Neutrophil (primary cell): ENCODE results near the gene UBE2D2.

ENCODE experiments used
- H3K27ac ChIP-seq: fragments of 200-600 bp; sonication (generic); 2 replicates; pipeline ENCODE4 v1.5.1; 2016; ENCODE audit warnings: mild to moderate bottlenecking, moderate library complexity
- H3K27me3 ChIP-seq: fragments of 200-600 bp; sonication (generic); 2 replicates; pipeline ENCODE4 v1.6.0; 2016; ENCODE audit warnings: mild to moderate bottlenecking
- H3K36me3 ChIP-seq: fragments of 200-600 bp; sonication (generic); 2 replicates; pipeline ENCODE4 v1.5.1; 2017
- H3K4me1 ChIP-seq, 2 experiments: fragments of 200-600 bp in 1 of 2; sonication (generic) in 1 of 2; 1 replicate in 1 of 2; 2 replicates in 1 of 2; pipeline versions ENCODE4 v1.5.1 to v1.6.1; 2013 to 2016; ENCODE audit warnings: low read depth in 1 of 2, low read length in 1 of 2, mild to moderate bottlenecking in 1 of 2, moderate library complexity in 1 of 2; ENCODE audit not compliant: control insufficient read depth in 1 of 2, insufficient read depth in 1 of 2
- H3K4me3 ChIP-seq, 2 experiments: fragments of 200-600 bp in 1 of 2; sonication (generic) in 1 of 2; 1 replicate in 1 of 2; 2 replicates in 1 of 2; pipeline ENCODE4 v1.5.1; 2013 to 2016; ENCODE audit warnings: low read depth in 1 of 2, low read length in 1 of 2, mild to moderate bottlenecking in 1 of 2, moderate library complexity in 1 of 2
- H3K9me3 ChIP-seq: fragments of 200-600 bp; sonication (generic); 2 replicates; pipeline ENCODE4 v1.5.1; 2016
- CTCF ChIP-seq: fragments of 200-600 bp; sonication (generic); IDR thresholded peaks from 2 replicates; pipeline ENCODE4 v1.5.1; 2016; ENCODE audit warnings: antibody characterized with exemption

UBE2D2 gene

DNA sequence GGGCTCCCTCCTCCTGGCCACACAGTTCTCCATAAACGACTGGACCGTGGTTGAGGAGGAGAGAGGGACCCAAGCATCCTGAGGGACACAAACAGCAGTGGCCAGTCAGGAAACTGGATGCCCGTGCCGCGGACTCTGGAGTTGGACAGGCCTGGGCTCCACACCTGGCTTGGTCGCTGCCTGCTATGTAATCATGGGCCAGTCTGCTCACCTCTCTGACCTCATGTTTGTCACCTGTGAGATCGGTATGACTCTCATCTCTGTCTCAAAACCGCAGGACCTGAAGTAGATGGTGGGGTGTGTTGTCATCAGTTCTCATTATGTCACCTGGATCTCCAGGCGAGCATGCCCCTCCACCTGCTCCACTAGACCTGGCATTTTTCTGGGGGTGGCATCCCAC lies 101.5 kb downstream of the UBE2D2 start:
- H3K36me3 ChIP-seq: no peaks in the 10 kb centered on the region
- H3K9me3 ChIP-seq: no peaks in the 10 kb centered on the region
- TF ChIP-seq CTCF: no peak
- H3K27me3 ChIP-seq: peaks cover 92% of the 10 kb centered on the region
- H3K4me1 ChIP-seq: peaks cover 11 to 14% of the 10 kb centered on the region in 2 experiments
- no peak overlapping the region for H3K27ac ChIP-seq
- no peak overlapping the region for H3K4me3 ChIP-seq

DNA sequence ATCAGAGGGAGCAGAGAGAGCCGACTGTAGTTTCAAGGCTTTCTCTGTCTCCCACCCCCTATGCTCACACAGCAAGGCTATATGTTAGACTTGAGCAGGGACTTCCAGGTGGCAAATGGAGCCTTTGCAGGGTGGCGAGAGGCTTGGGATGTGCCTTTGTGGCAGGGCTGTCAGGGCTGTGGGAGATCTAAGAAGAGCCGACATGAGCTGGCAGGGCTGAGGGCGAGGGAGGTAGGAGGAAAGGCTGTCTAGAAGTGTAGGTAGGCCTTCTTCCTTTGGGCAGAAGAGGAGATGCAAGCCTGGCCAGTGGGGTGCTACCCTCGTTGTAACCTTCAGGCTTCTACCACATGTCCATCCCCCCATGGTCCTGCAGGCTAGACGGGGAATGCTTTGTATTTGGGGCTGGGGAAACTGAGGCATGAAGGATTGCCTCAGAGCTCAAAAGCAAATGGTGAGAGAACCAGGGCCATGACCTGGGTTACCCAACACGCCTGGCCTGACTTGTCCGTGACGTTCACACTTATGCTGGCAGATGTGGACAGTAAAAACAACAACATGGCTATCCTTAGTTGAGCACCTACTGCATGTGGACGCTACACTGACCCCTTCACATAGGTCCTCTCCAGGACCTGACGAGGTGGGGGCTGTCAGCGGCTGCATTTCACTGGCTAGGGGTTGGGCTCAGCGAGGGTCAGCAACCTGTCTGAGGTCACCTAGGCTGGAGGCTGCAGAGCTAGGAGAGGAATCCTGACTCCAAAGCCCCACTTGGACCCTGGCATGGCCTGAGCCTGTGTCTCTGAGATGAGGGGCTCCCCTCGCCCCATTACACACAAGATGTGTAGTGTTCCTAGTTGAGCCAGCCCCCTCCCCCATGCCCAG lies 102.3 kb downstream of the UBE2D2 start:
- no peak overlapping the region for H3K27ac ChIP-seq
- H3K27me3 ChIP-seq: peaks cover 92% of the 10 kb centered on the region
- TF ChIP-seq CTCF: no peak
- no peak overlapping the region for H3K4me3 ChIP-seq
- H3K9me3 ChIP-seq: no peaks in the 10 kb centered on the region
- no peaks in the 10 kb centered on the region for H3K36me3 ChIP-seq
- peaks cover 12 to 21% of the 10 kb centered on the region in 2 experiments for H3K4me1 ChIP-seq

- Histone ChIP-seq H3K4me3 (no peak overlapping the region), H3K9me3 (no peaks in the 10 kb centered on the region), H3K36me3 (no peaks in the 10 kb centered on the region), H3K27ac (no peak overlapping the region), H3K27me3 (peaks cover 92% of the 10 kb centered on the region), H3K4me1 (peaks cover 17 to 26% of the 10 kb centered on the region in 2 experiments)
- TF ChIP-seq CTCF: no peak
These were observed 103.1 kb downstream of the UBE2D2 start for GRCh38 chr5:139664086-139664693.

DNA sequence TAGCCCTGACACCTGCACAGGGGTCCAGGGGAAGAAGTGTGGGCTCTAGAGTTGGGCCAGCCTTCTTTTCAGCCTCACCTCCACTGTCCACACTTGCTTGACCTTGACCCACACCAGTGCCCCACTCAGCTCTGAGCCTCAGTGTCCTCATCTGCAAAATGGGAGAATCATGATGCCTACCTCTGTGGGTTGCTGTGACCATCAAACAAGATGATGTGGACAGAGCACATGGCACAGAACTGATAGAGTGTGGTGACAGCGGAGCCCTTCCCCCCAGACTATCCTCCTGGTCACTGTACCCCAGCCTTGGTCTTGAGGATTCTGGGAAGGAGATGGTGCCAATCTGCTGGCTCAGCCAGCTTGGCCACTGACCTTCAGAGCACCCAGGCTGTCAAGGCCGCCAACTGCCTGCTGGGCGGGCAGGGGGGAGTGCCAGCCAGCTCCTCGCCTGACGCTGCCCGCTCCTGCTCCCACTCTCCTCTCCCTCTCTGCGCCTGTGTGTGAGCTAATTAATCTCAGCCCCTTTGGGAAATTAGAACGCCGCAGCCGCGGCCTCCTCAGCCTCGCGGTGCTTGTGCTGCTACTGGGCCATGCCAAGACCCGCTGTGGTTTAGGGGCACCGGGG lies 103.7 kb downstream of the UBE2D2 start:
- Histone ChIP-seq H3K27me3 (peaks cover 92% of the 10 kb centered on the region), H3K36me3 (no peaks in the 10 kb centered on the region), H3K4me3 (no peak overlapping the region), H3K27ac (no peak overlapping the region), H3K4me1 (peaks cover 17 to 28% of the 10 kb centered on the region in 2 experiments), H3K9me3 (no peaks in the 10 kb centered on the region)
- TF ChIP-seq CTCF: no peak

DNA sequence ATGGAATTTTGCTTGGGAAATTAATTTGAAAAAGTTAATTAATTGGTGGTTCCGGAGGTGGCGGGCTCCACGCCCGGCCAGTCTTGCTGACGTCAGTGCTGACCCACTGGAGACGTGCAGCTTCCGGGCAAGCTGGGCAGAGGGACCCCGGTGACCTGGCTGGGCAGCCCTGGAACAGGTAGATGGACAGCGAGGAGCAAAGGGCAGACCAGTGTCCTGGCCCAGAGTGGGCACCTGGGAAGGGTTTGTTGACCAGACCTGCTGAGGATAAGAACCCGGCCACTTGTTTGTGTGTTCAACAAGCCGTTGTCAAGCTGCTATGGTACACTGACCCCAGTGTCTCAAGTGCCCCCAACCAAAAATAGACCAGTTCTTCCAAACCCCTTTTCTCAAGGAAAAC lies 104.5 kb downstream of the UBE2D2 start:
- Histone ChIP-seq H3K4me1 (peaks cover 17 to 30% of the 10 kb centered on the region in 2 experiments), H3K36me3 (no peaks in the 10 kb centered on the region), H3K27me3 (peaks cover 92% of the 10 kb centered on the region), H3K27ac (no peak overlapping the region), H3K4me3 (no peak overlapping the region), H3K9me3 (no peaks in the 10 kb centered on the region)
- TF ChIP-seq CTCF: no peak
